ENCODE data around the gene FFAR3. TPM values are rescaled to one million over a fixed set of nuclear protein-coding genes. Genes with fewer than 3 reads are reported as not detected.

The FFAR3 gene
- total and polyA plus RNA-seq, 9 of the 15 experiments (the other 6 are each of a cell fraction or from before 2014, with no cell fraction given) = not detected

DNA sequence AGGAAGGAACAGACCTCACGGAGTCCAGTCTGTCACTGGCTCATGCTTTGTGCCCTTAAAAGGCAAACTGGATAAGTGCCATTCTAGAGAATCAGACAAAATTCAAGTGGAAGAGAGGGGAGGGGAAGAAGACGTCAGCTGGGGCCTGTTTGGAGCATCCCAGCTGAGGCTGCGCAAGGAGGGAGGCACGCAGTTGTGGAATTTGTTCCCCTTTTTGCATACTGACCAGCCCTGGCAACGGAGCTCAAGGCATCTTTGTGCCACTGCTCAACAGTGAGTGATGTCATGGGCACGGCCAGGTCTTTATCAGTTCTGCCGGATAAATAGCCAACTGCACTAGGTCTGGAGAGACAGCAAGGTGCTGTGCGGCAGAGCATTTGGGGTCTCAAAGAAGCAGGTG lies 12.5 kb downstream of the FFAR3 start, which contains the start of gene GPR42:
TSS of gene GPR42 (plus strand) at position 347 of the 400 bp plus-strand sequence. CDS start 292 bp downstream, outside the sequence.
- POLR2A ChIA-PET = no interaction called here
- H3K9me1 ChIP-seq (ENCODE audit: control insufficient read depth, insufficient read depth, low read length) = no peaks in the 10 kb centered on the region
- DNase-seq (ENCODE audit: extremely low read depth in 1 of 4, low spot score in 3 of 4) (no peak), ATAC-seq (no peak), FAIRE-seq (no peak)
- H3K4me3 ChIP-seq = no peak within 1 kb of the TSS
- peaks cover 3 to 6% of the 10 kb centered on the region in 2 experiments; a peak in 2 of 5 replicates for H3K4me1 ChIP-seq (replicated peaks in 1 of 2; ENCODE audit: control insufficient read depth in 2 of 2, insufficient read depth in 2 of 2, low read length in 2 of 2)
- H3K79me2 ChIP-seq (ENCODE audit: control insufficient read depth, insufficient read depth, low read length) = no peaks in the 10 kb centered on the region
- H3K9ac ChIP-seq (ENCODE audit: insufficient read depth in 1 of 2, low read depth in 2 of 2, low read length in 2 of 2) = no peak within 1 kb of the TSS
- TF ChIP-seq ZNF140 (CRISPR knock-in tag; IDR thresholded peaks at IDR 0.05) (no peak), JUND (IDR thresholded peaks at IDR 0.05; ENCODE audit: borderline replicate concordance, low read depth, low read length) (no peak), JUND (tag; IDR thresholded peaks at IDR 0.05; ENCODE audit: borderline replicate concordance, low read depth, low read length) (no peak), FOXK1 (CRISPR knock-in tag; IDR thresholded peaks at IDR 0.05; ENCODE audit: borderline replicate concordance) (no peak), MCM5 (IDR thresholded peaks at IDR 0.05; ENCODE audit: low read depth) (no peak), USF1 (CRISPR knock-in tag; IDR thresholded peaks at IDR 0.05) (no peak), NRF1 (conservative IDR thresholded peaks at IDR 0.05 in 1 of 2, IDR thresholded peaks at IDR 0.05 in 1 of 2) (peak; percentile 59 to 69), NELFE (IDR thresholded peaks at IDR 0.05; ENCODE audit: insufficient read depth, insufficient read length) (no peak), NR2F6 (CRISPR knock-in tag; IDR thresholded peaks at IDR 0.05) (no peak), MYC (IDR thresholded peaks at IDR 0.05; ENCODE audit: low read depth, low read length) (no peak), MYC (CRISPR knock-in tag; IDR thresholded peaks at IDR 0.05; ENCODE audit: borderline replicate concordance, low read depth) (no peak), SRF (CRISPR knock-in tag; IDR thresholded peaks at IDR 0.05) (peak in 1 of 2 experiments; percentile 77; a peak in 2 of 4 replicates)
- TF ChIP-seq, protein P1, sequence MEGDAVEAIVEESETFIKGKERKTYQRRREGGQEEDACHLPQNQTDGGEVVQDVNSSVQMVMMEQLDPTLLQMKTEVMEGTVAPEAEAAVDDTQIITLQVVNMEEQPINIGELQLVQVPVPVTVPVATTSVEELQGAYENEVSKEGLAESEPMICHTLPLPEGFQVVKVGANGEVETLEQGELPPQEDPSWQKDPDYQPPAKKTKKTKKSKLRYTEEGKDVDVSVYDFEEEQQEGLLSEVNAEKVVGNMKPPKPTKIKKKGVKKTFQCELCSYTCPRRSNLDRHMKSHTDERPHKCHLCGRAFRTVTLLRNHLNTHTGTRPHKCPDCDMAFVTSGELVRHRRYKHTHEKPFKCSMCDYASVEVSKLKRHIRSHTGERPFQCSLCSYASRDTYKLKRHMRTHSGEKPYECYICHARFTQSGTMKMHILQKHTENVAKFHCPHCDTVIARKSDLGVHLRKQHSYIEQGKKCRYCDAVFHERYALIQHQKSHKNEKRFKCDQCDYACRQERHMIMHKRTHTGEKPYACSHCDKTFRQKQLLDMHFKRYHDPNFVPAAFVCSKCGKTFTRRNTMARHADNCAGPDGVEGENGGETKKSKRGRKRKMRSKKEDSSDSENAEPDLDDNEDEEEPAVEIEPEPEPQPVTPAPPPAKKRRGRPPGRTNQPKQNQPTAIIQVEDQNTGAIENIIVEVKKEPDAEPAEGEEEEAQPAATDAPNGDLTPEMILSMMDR (IDR thresholded peaks at IDR 0.05 in 2 of 3, conservative IDR thresholded peaks at IDR 0.05 in 1 of 3; ENCODE audit: insufficient read depth in 2 of 3, low read depth in 1 of 3, low read length in 3 of 3) = no peak
- intact Hi-C loops (cut with micrococcal nuclease) = no loop called here
- CTCF ChIA-PET (ENCODE audit: low intra/inter-chr PET ratio) = no interaction called here
- WGBS (ENCODE audit: insufficient coverage, low coverage, missing lambda C conversion rate) = 20% methylated on average over 6 of the region's 8 CpGs
- H4K20me1 ChIP-seq (replicated peaks; ENCODE audit: control insufficient read depth, insufficient read depth, low read length) = no peaks in the 10 kb centered on the region
- H3K4me2 ChIP-seq (ENCODE audit: insufficient read depth, low read length) = no peak within 1 kb of the TSS
- H3K9me3 ChIP-seq (replicated peaks; ENCODE audit: control insufficient read depth, insufficient read depth, low read depth, low read length) = no peaks in the 10 kb centered on the region
- no peaks in the 10 kb centered on the region for H3K36me3 ChIP-seq (ENCODE audit: control insufficient read depth, insufficient read depth, low read length)
- H3K27me3 ChIP-seq (ENCODE audit: control insufficient read depth in 2 of 2, insufficient read depth in 2 of 2, low read length in 2 of 2) = peaks cover 4 to 6% of the 10 kb centered on the region in 2 experiments; a peak in 4 of 5 replicates
- in situ Hi-C loops (cut with MboI) = no loop called here
- no TSS peak for BruUV-seq (replicated peaks)
- no peak within 1 kb of the TSS for H2AFZ ChIP-seq (ENCODE audit: low read depth, low read length)
- no peak within 1 kb of the TSS for H3K27ac ChIP-seq (ENCODE audit: extremely low read depth, low read depth, low read length)
